Fibroblast of lung (primary cell): ENCODE data around the gene CERK.

Source experiments
- CTCF ChIP-seq, 2 donors: IDR thresholded peaks in 1 of 2; conservative IDR thresholded peaks in 1 of 2; 1 replicate in 1 of 2; 2 replicates in 1 of 2; pipeline ENCODE4 v1.5.1; 2011 to 2012; ENCODE audit warnings: low read length in 2 of 2, control low read depth in 1 of 2, inconsistent platforms in 1 of 2, low read depth in 1 of 2, mild to moderate bottlenecking in 1 of 2
- EZH2 ChIP-seq: IDR thresholded peaks from 2 replicates; pipeline ENCODE4 v1.5.1; 2012; ENCODE audit warnings: low read length, control low read depth, mild to moderate bottlenecking; ENCODE audit errors: missing control alignments

- TF ChIP-seq CTCF (conservative IDR thresholded peaks at IDR 0.05 in 1 of 2, IDR thresholded peaks at IDR 0.05 in 1 of 2; ENCODE audit: low read depth in 1 of 2, low read length in 2 of 2) (no peak), EZH2 (no peak)
Measured at GRCh38 chr22:46755525-46755924, 17.5 kb upstream of the CERK start.
